ENCODE measurements around the gene TRIM2. TPM values are rescaled to one million over a fixed set of nuclear protein-coding genes. Genes with fewer than 3 reads are reported as not detected.

The TRIM2 gene
- total and polyA plus RNA-seq, 4 donors = 3.4 to 15.5 (median 8.9) TPM

- 94% methylated on average over 6 of the region's 6 CpGs for WGBS
- no peak overlapping the region for H3K9ac ChIP-seq (ENCODE audit: low read depth in 1 of 2, low read length in 2 of 2)
- H3K4me3 ChIP-seq (ENCODE audit: low read depth in 1 of 3, low read length in 3 of 3) = no peak overlapping the region
- no peaks in the 10 kb centered on the region for H3K36me3 ChIP-seq (ENCODE audit: control insufficient read depth in 4 of 4, insufficient read depth in 3 of 4, low read depth in 1 of 4, low read length in 3 of 4)
- DNase-seq (ENCODE audit: low spot score) = no peak
- H3K27me3 ChIP-seq (ENCODE audit: control insufficient read depth in 4 of 4, insufficient read depth in 4 of 4, low read length in 3 of 4) = no peaks in the 10 kb centered on the region
- H3K27ac ChIP-seq (ENCODE audit: low read depth in 1 of 2, low read length in 2 of 2) = no peak overlapping the region
- no peaks in the 10 kb centered on the region for H3K4me1 ChIP-seq (ENCODE audit: control insufficient read depth in 4 of 4, insufficient read depth in 4 of 4, low read length in 3 of 4)
- no peaks in the 10 kb centered on the region for H3K9me3 ChIP-seq (ENCODE audit: control insufficient read depth in 4 of 4, low read length in 3 of 4)
- TF ChIP-seq HNF4G (IDR thresholded peaks at IDR 0.05) (no peak), SP1 (IDR thresholded peaks at IDR 0.05) (no peak), REST (IDR thresholded peaks at IDR 0.05) (no peak), EGR1 (IDR thresholded peaks at IDR 0.05; ENCODE audit: low read depth in 2 of 2) (no peak), YY1 (IDR thresholded peaks at IDR 0.05) (no peak), ATF3 (IDR thresholded peaks at IDR 0.05) (no peak), RAD21 (IDR thresholded peaks at IDR 0.05) (no peak), CTCF (IDR thresholded peaks at IDR 0.05; ENCODE audit: low read depth, low read length, missing input control) (no peak), TAF1 (conservative IDR thresholded peaks at IDR 0.05) (no peak), RXRA (IDR thresholded peaks at IDR 0.05) (no peak), HNF4A (conservative IDR thresholded peaks at IDR 0.05) (no peak), MAX (IDR thresholded peaks at IDR 0.05) (no peak), FOXA1 (IDR thresholded peaks at IDR 0.05) (no peak), FOXA2 (IDR thresholded peaks at IDR 0.05) (no peak)
Observed at GRCh38 chr4:153181293-153181692, 22.9 kb upstream of the TRIM2 start.

GRCh38 chr4:153181700-153182099 lies 22.5 kb upstream of the TRIM2 start:
- Histone ChIP-seq H3K4me1 (ENCODE audit: control insufficient read depth in 4 of 4, insufficient read depth in 4 of 4, low read length in 3 of 4) (no peaks in the 10 kb centered on the region), H3K4me3 (ENCODE audit: low read depth in 1 of 3, low read length in 3 of 3) (no peak overlapping the region), H3K36me3 (ENCODE audit: control insufficient read depth in 4 of 4, insufficient read depth in 3 of 4, low read depth in 1 of 4, low read length in 3 of 4) (no peaks in the 10 kb centered on the region), H3K27me3 (ENCODE audit: control insufficient read depth in 4 of 4, insufficient read depth in 4 of 4, low read length in 3 of 4) (no peaks in the 10 kb centered on the region), H3K9ac (ENCODE audit: low read depth in 1 of 2, low read length in 2 of 2) (no peak overlapping the region), H3K27ac (ENCODE audit: low read depth in 1 of 2, low read length in 2 of 2) (no peak overlapping the region), H3K9me3 (ENCODE audit: control insufficient read depth in 4 of 4, low read length in 3 of 4) (no peaks in the 10 kb centered on the region)
- no peak for TF ChIP-seq NR2F2 (IDR thresholded peaks at IDR 0.05)
- 92% methylated on average over 6 of the region's 6 CpGs for WGBS
- no peak for DNase-seq (ENCODE audit: low spot score)

All from liver (tissue), 9 donors.